PC-3 (cell line): ENCODE results near the gene DYNC1I1.

Source experiments
- EZH2 ChIP-seq: fragments of 300-600 bp; sonication (generic); IDR thresholded peaks from one replicate; pipeline ENCODE4 v1.6.1; 2017; ENCODE audit warnings: antibody characterized with exemption, mild to moderate bottlenecking, low read length; ENCODE audit not compliant: unreplicated experiment
- EZH2phosphoT487 ChIP-seq: fragments of 300-600 bp; sonication (generic); IDR thresholded peaks from 2 replicates; pipeline ENCODE4 v1.6.1; 2018; ENCODE audit warnings: mild to moderate bottlenecking, antibody characterized with exemption, low read length, borderline replicate concordance
- TF ChIP-seq, protein P1 (sequence below): fragments of 300-600 bp; sonication (generic); conservative IDR thresholded peaks from 2 replicates; pipeline ENCODE4 v1.5.1; 2017; ENCODE audit warnings: antibody characterized with exemption, low read depth, mild to moderate bottlenecking, low read length

DNA sequence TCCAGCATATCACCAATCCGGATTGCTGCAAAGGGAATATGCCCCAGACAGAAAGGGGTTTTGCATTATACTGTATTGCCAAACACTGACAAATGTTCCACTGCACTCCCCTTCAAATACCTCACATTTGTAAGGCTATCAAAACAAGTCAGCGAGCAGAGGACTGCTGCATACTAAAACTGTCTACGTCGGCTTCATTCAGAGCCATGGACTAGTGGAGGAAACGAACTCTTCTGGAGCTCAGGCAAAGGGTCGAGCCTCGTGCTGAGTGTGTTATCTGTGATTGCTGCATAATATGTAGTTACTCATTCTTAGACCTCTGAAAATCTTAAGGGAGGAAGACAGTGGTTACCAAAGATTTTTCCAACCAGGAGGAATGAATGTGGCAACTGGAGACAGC lies 200.2 kb downstream of the DYNC1I1 start:
- TF ChIP-seq, protein P1, sequence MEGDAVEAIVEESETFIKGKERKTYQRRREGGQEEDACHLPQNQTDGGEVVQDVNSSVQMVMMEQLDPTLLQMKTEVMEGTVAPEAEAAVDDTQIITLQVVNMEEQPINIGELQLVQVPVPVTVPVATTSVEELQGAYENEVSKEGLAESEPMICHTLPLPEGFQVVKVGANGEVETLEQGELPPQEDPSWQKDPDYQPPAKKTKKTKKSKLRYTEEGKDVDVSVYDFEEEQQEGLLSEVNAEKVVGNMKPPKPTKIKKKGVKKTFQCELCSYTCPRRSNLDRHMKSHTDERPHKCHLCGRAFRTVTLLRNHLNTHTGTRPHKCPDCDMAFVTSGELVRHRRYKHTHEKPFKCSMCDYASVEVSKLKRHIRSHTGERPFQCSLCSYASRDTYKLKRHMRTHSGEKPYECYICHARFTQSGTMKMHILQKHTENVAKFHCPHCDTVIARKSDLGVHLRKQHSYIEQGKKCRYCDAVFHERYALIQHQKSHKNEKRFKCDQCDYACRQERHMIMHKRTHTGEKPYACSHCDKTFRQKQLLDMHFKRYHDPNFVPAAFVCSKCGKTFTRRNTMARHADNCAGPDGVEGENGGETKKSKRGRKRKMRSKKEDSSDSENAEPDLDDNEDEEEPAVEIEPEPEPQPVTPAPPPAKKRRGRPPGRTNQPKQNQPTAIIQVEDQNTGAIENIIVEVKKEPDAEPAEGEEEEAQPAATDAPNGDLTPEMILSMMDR: no peak
- TF ChIP-seq EZH2 (no peak), EZH2phosphoT487 (no peak)
